GM12892 (cell line): ENCODE data around the gene CDK9.
"Not testable (repeated sequence)": the region's sequence is repeated elsewhere in the genome, so short reads cannot be mapped to it uniquely, and the experiment has no call there.

Experiments
- DNase-seq: peaks from one replicate; pipeline ENCODE4 v3.0.0; 2011; ENCODE audit not compliant: insufficient read length
- FAIRE-seq: peaks from 2 replicates; lab custom pipeline; 2011; peaks lifted over from hg19 to GRCh38; lab: Jason Lieb, UNC
- POLR2A ChIP-seq: IDR thresholded peaks from 2 replicates; pipeline ENCODE4 v1.6.1; 2011; ENCODE audit warnings: low read depth, low read length, control low read depth
- POLR2AphosphoS5 ChIP-seq: IDR thresholded peaks from 2 replicates; pipeline ENCODE4 v1.6.1; 2011; ENCODE audit warnings: low read depth, low read length, control low read depth
- TAF1 ChIP-seq: IDR thresholded peaks from 2 replicates; pipeline ENCODE4 v1.6.1; 2011; ENCODE audit warnings: low read depth, mild to moderate bottlenecking, control low read depth, low read length, borderline replicate concordance

The CDK9 gene

GRCh38 chr9:127753622-127754021, 32.2 kb upstream of the CDK9 start:
- FAIRE-seq (no peak), DNase-seq (no peak)
- TF ChIP-seq TAF1: no peak
- TF ChIP-seq POLR2A: no peak
- TF ChIP-seq POLR2AphosphoS5: no peak

- no peak for TF ChIP-seq TAF1
- TF ChIP-seq POLR2A: no peak
- no peak for TF ChIP-seq POLR2AphosphoS5
- DNase-seq: no peak
- FAIRE-seq: no peak
These were observed 31.5 kb upstream of the CDK9 start for GRCh38 chr9:127754099-127755060.

- no peak for TF ChIP-seq POLR2A
- no peak for TF ChIP-seq TAF1
- no peak for TF ChIP-seq POLR2AphosphoS5
- DNase-seq (no peak), FAIRE-seq (no peak)
These were observed 30.5 kb upstream of the CDK9 start for GRCh38 chr9:127755061-127756060.

GRCh38 chr9:127756233-127756632, 29.6 kb upstream of the CDK9 start:
- no peak for FAIRE-seq
- DNase-seq: no peak
- TF ChIP-seq POLR2A (no peak), TAF1 (no peak), POLR2AphosphoS5 (no peak)

- FAIRE-seq, DNase-seq: not testable (repeated sequence)
These were observed 29.1 kb upstream of the CDK9 start for GRCh38 chr9:127756776-127757175.

- FAIRE-seq: no peak
- TF ChIP-seq POLR2A (no peak), TAF1 (no peak), POLR2AphosphoS5 (no peak)
- DNase-seq: no peak
These were observed 27.0 kb upstream of the CDK9 start for GRCh38 chr9:127758843-127759242.

- DNase-seq (no peak), FAIRE-seq (no peak)
- TF ChIP-seq POLR2AphosphoS5: no peak
- TF ChIP-seq POLR2A: no peak
- TF ChIP-seq TAF1: no peak
These were observed 24.8 kb upstream of the CDK9 start for GRCh38 chr9:127761061-127761460.

GRCh38 chr9:127761491-127761956, 24.3 kb upstream of the CDK9 start:
- no peak for DNase-seq
- no peak for FAIRE-seq
- no peak for TF ChIP-seq POLR2A
- TF ChIP-seq POLR2AphosphoS5: no peak
- TF ChIP-seq TAF1: no peak

- no peak for FAIRE-seq
- DNase-seq: no peak
These were observed 23.6 kb upstream of the CDK9 start for GRCh38 chr9:127762111-127762676.

GRCh38 chr9:127763918-127764384, 21.9 kb upstream of the CDK9 start:
- FAIRE-seq (no peak), DNase-seq (no peak)
- no peak for TF ChIP-seq TAF1
- no peak for TF ChIP-seq POLR2A
- no peak for TF ChIP-seq POLR2AphosphoS5

More at GRCh38 chr9:127762111-127762676, 23.6 kb upstream of the CDK9 start:
- TF ChIP-seq POLR2A (no peak), POLR2AphosphoS5 (no peak), TAF1 (no peak)

GRCh38 chr9:127765418-127765817, 20.4 kb upstream of the CDK9 start:
- DNase-seq: no peak
- no peak for TF ChIP-seq POLR2A
- TF ChIP-seq TAF1: no peak
- no peak for TF ChIP-seq POLR2AphosphoS5
- no peak for FAIRE-seq
